Colonic mucosa (tissue), 4 donors: Measurements from ENCODE around the gene KCNH5. TPM values are rescaled to one million over a fixed set of nuclear protein-coding genes. Genes with fewer than 3 reads are reported as not detected.

ENCODE experiments used
- DNase-seq: peaks from one replicate; pipeline ENCODE4 v3.0.0-alpha.2; 2020
- H3K27ac ChIP-seq: fragments of 200-600 bp; one replicate; pipeline ENCODE4 v1.8.0; 2021
- H3K27me3 ChIP-seq: fragments of 200-600 bp; one replicate; pipeline ENCODE4 v1.8.0; 2021
- H3K36me3 ChIP-seq: fragments of 200-600 bp; one replicate; pipeline ENCODE4 v1.8.0; 2021
- H3K4me1 ChIP-seq: fragments of 200-600 bp; one replicate; pipeline ENCODE4 v1.8.0; 2021; ENCODE audit warnings: mild to moderate bottlenecking
- H3K4me3 ChIP-seq: fragments of 200-600 bp; one replicate; pipeline ENCODE4 v1.8.0; 2021
- H3K9ac ChIP-seq, 2 donors: one replicate each; pipeline ENCODE4 v1.7.0; 2013; ENCODE audit warnings: control low read depth in 2 of 2, low read depth in 2 of 2, low read length in 2 of 2
- H3K9me3 ChIP-seq: fragments of 200-600 bp; one replicate; pipeline ENCODE4 v1.8.0; 2021
- CTCF ChIP-seq: fragments of 200-600 bp; IDR thresholded peaks from one replicate; pipeline ENCODE4 v1.8.0; 2022; ENCODE audit warnings: antibody characterized with exemption, mild to moderate bottlenecking
- intact Hi-C: fragments of 100-400 bp; cut with DNase I; formaldehyde crosslinking; loops from one replicate; pipeline ENCODE4 v1.14.1; 2022
- total RNA-seq, 2 donors: library from RNA; stranded (reverse); fragmentation: NEBNext Ultra II Directional in 1 of 2; extraction: Animal tissue kit (Norgen Biotek cat#: 25700) in 1 of 2; gene quantifications; one replicate each; pipeline ENCODE4 v1.2.1, GENCODE V29; 2021
- donor health status: healthy.
- donor health status: DM: no; HTN: no; CAD: no.
- donor health status: DM: no; HTN: no; CAD: no.

Gene KCNH5
- total RNA-seq, 2 donors from 2014 or later: 0.11 TPM; not detected in 1

DNA sequence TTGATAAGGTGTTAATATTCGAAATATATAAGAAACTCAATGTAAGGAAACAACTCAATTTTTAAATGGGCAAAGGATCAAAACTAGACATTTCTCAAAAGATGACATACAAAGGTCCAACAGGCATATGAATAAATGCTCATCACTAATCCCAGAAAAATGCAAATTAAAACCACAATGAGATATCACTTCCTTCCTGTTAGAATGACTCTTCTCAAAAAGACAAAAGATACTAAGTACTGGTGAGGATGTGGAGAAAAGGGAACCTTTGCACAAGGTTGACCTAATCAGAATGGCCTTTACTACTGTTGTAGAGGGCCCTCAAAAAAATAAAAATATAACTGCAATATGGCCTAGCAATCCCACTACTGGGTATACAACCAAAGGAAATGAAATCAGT is 383.4 kb downstream of the KCNH5 start:
- no peak for DNase-seq
- no peak overlapping the region for H3K27ac ChIP-seq
- H3K4me1 ChIP-seq: no peaks in the 10 kb centered on the region
- no peak overlapping the region for H3K4me3 ChIP-seq
- no peaks in the 10 kb centered on the region for H3K36me3 ChIP-seq
- TF ChIP-seq CTCF: no peak
- H3K9me3 ChIP-seq: no peaks in the 10 kb centered on the region
- H3K27me3 ChIP-seq: no peaks in the 10 kb centered on the region
- intact Hi-C loops: no loop called here
- H3K9ac ChIP-seq: no peak overlapping the region

DNA sequence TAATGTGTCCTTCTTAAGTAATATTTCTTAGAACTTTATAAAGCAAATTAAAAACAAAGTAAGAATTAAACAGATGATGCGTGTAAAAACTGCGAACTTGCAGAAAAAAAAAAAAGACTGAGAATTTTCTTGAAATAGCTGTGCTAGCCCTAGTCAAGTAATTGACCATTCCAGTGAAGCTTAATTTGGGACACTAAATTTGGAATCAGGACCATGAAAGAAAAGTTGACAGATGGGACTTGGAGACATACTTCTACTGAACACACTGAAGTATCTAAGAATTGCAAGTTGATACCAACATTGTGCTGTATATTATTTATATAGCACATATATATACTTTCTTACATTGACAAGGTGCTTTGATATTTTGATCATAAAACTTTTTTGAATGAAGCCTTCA is 386.6 kb downstream of the KCNH5 start:
- intact Hi-C loops: no loop called here
- no peak for DNase-seq
- TF ChIP-seq CTCF: no peak
- no peaks in the 10 kb centered on the region for H3K9me3 ChIP-seq
- no peak overlapping the region for H3K27ac ChIP-seq
- no peaks in the 10 kb centered on the region for H3K27me3 ChIP-seq
- no peak overlapping the region for H3K4me3 ChIP-seq
- no peaks in the 10 kb centered on the region for H3K4me1 ChIP-seq
- no peaks in the 10 kb centered on the region for H3K36me3 ChIP-seq
- H3K9ac ChIP-seq: no peak overlapping the region

DNA sequence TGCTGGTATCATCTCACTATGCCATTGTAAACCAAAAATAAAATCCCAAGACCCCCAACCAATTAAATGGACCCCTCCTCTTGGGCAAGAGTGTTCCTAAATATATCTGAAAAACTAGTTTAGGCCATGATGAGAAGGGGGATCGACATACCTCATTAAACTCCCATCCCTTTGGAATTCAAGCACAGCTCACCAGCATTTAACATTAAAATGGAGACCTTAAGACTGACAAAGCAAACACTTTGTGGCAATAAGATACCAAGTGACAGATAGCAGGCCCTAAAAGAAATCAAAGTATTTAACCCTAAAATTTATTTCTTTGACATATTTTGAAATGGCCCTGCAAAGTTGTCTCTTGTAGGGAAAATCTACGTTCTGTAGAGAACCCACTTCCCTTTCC is 387.9 kb downstream of the KCNH5 start:
- no peak overlapping the region for H3K4me3 ChIP-seq
- H3K9me3 ChIP-seq: no peaks in the 10 kb centered on the region
- no peak overlapping the region for H3K9ac ChIP-seq
- no peaks in the 10 kb centered on the region for H3K4me1 ChIP-seq
- no peak for DNase-seq
- H3K36me3 ChIP-seq: no peaks in the 10 kb centered on the region
- H3K27me3 ChIP-seq: no peaks in the 10 kb centered on the region
- H3K27ac ChIP-seq: no peak overlapping the region
- no peak for TF ChIP-seq CTCF
- intact Hi-C loops: no loop called here

- intact Hi-C loops: no loop called here
- H3K4me3 ChIP-seq: no peak overlapping the region
- TF ChIP-seq CTCF: no peak
- H3K9me3 ChIP-seq: no peaks in the 10 kb centered on the region
- no peaks in the 10 kb centered on the region for H3K4me1 ChIP-seq
- H3K36me3 ChIP-seq: no peaks in the 10 kb centered on the region
- H3K27me3 ChIP-seq: no peaks in the 10 kb centered on the region
- no peak overlapping the region for H3K9ac ChIP-seq
- no peak overlapping the region for H3K27ac ChIP-seq
- DNase-seq: no peak
Measured at GRCh38 chr14:62655166-62655565, 390.1 kb downstream of the KCNH5 start.

GRCh38 chr14:62654641-62655040 is 390.6 kb downstream of the KCNH5 start:
- no peaks in the 10 kb centered on the region for H3K36me3 ChIP-seq
- H3K4me3 ChIP-seq: no peak overlapping the region
- no peak for DNase-seq
- H3K27ac ChIP-seq: no peak overlapping the region
- H3K9me3 ChIP-seq: no peaks in the 10 kb centered on the region
- no peak for TF ChIP-seq CTCF
- intact Hi-C loops: no loop called here
- no peaks in the 10 kb centered on the region for H3K27me3 ChIP-seq
- H3K4me1 ChIP-seq: no peaks in the 10 kb centered on the region
- H3K9ac ChIP-seq: no peak overlapping the region

Other genes starting within 250 kb of the KCNH5 start
- gene RHOJ, start 159.0 kb upstream of the KCNH5 start, total RNA-seq: 1 to 10 TPM; 3.0 to 7.6 TPM